ENCODE results near the gene FAM184B. TPM values are rescaled to one million over a fixed set of nuclear protein-coding genes. Genes with fewer than 3 reads are reported as not detected.

FAM184B gene
- total RNA-seq, 1 donor from 2014 or later: not detected

- H3K36me3 ChIP-seq: no peaks in the 10 kb centered on the region
- intact Hi-C loops (cut with DNase I): no loop called here
- H3K4me3 ChIP-seq: no peak overlapping the region
- no peak overlapping the region for H3K27ac ChIP-seq
- H3K4me1 ChIP-seq: no peaks in the 10 kb centered on the region
- no peaks in the 10 kb centered on the region for H3K27me3 ChIP-seq
- H3K9me3 ChIP-seq: no peaks in the 10 kb centered on the region
- TF ChIP-seq CTCF (IDR thresholded peaks at IDR 0.05): no peak
- DNase-seq (ENCODE audit: low spot score in 2 of 2): no peak
These were observed 139.0 kb downstream of the FAM184B start for GRCh38 chr4:17642398-17642783.

GRCh38 chr4:17639136-17639535, 142.3 kb downstream of the FAM184B start:
- peaks cover 6 to 12% of the 10 kb centered on the region in 2 donors for H3K36me3 ChIP-seq
- no peaks in the 10 kb centered on the region for H3K27me3 ChIP-seq
- TF ChIP-seq CTCF (IDR thresholded peaks at IDR 0.05): no peak
- H3K4me1 ChIP-seq: no peaks in the 10 kb centered on the region
- H3K9me3 ChIP-seq: no peaks in the 10 kb centered on the region
- intact Hi-C loops (cut with DNase I): no loop called here
- no peak for DNase-seq (ENCODE audit: low spot score in 2 of 2)
- no peak overlapping the region for H3K27ac ChIP-seq
- no peak overlapping the region for H3K4me3 ChIP-seq

- peak; percentile 57 to 89 (median 80) for TF ChIP-seq CTCF (IDR thresholded peaks at IDR 0.05)
- DNase-seq (ENCODE audit: low spot score in 2 of 2): peak; percentile 21 to 80
- Histone ChIP-seq H3K36me3 (peaks cover 18 to 26% of the 10 kb centered on the region in 2 donors), H3K27me3 (no peaks in the 10 kb centered on the region), H3K27ac (no peak overlapping the region), H3K9me3 (no peaks in the 10 kb centered on the region), H3K4me1 (no peaks in the 10 kb centered on the region), H3K4me3 (no peak overlapping the region)
- intact Hi-C loops (cut with DNase I): loop anchor here (1.0 kb wide), 1 partner anchor 88 kb away; no protein-coding TSS in a partner anchor
These were observed 144.5 kb downstream of the FAM184B start for GRCh38 chr4:17636696-17637622.

GRCh38 chr4:17636341-17636695, 145.1 kb downstream of the FAM184B start:
- H3K27me3 ChIP-seq: no peaks in the 10 kb centered on the region
- intact Hi-C loops (cut with DNase I): loop anchor here (1.0 kb wide), 1 partner anchor 87 kb away; no protein-coding TSS in a partner anchor
- no peak for DNase-seq (ENCODE audit: low spot score in 2 of 2)
- no peak overlapping the region for H3K27ac ChIP-seq
- no peaks in the 10 kb centered on the region for H3K9me3 ChIP-seq
- TF ChIP-seq CTCF (IDR thresholded peaks at IDR 0.05): no peak
- no peaks in the 10 kb centered on the region for H3K4me1 ChIP-seq
- peaks cover 22 to 32% of the 10 kb centered on the region in 2 donors for H3K36me3 ChIP-seq
- H3K4me3 ChIP-seq: no peak overlapping the region

- DNase-seq (ENCODE audit: low spot score in 2 of 2): no peak
- Histone ChIP-seq H3K27me3 (no peaks in the 10 kb centered on the region), H3K27ac (no peak overlapping the region), H3K36me3 (peaks cover 29 to 43% of the 10 kb centered on the region in 2 donors), H3K4me3 (no peak overlapping the region), H3K4me1 (no peaks in the 10 kb centered on the region), H3K9me3 (no peaks in the 10 kb centered on the region)
- TF ChIP-seq CTCF (IDR thresholded peaks at IDR 0.05): no peak
- intact Hi-C loops (cut with DNase I): no loop called here
These were observed 146.4 kb downstream of the FAM184B start for GRCh38 chr4:17635056-17635455.

Data from ascending aorta (tissue), 2 donors.